H1 (cell line): ENCODE results near the gene ST8SIA5. TPM values are rescaled to one million over a fixed set of nuclear protein-coding genes. Genes with fewer than 3 reads are reported as not detected.

ENCODE experiments used
- CTCF ChIA-PET: fragments of 300-600 bp; sonication (Branson Sonifier 250); formaldehyde crosslinking; loops from one replicate; lab custom pipeline; 2021; ENCODE audit not compliant: partially characterized antibody; lab: Charles Lee
- POLR2A ChIA-PET: fragments of 300-600 bp; sonication (Branson Sonifier 250); formaldehyde crosslinking; loops from one replicate; lab custom pipeline; 2021; ENCODE audit warnings: inconsistent platforms; ENCODE audit not compliant: partially characterized antibody; lab: Charles Lee
- DNase-seq, 2 experiments: peaks; one replicate each; pipeline versions ENCODE4 v3.0.0 to v3.0.0-alpha.2; 2010 to 2022; ENCODE audit warnings: low spot score in 2 of 2, low read depth in 1 of 2, mixed read lengths in 1 of 2
- FAIRE-seq: peaks from 2 replicates; lab custom pipeline; 2011; peaks lifted over from hg19 to GRCh38; lab: Jason Lieb, UNC
- H2AFZ ChIP-seq: 2 replicates; pipeline ENCODE4 v1.8.1; 2012; ENCODE audit warnings: low read length, inconsistent platforms
- H2AK5ac ChIP-seq: 2 replicates; pipeline ENCODE4 v1.6.1; 2013; ENCODE audit warnings: low read depth, low read length
- H2BK120ac ChIP-seq: replicated peaks from 2 replicates; pipeline ENCODE3; 2013; ENCODE audit warnings: low read depth, low read length, inconsistent platforms
- H2BK12ac ChIP-seq: 2 replicates; pipeline ENCODE4 v1.6.1; 2013; ENCODE audit warnings: low read depth, low read length
- H2BK15ac ChIP-seq: 2 replicates; pipeline ENCODE4 v1.6.1; 2013; ENCODE audit warnings: low read length
- H2BK20ac ChIP-seq: 2 replicates; pipeline ENCODE4 v1.6.1; 2013; ENCODE audit warnings: low read length
- H2BK5ac ChIP-seq: 2 replicates; pipeline ENCODE4 v1.6.1; 2013; ENCODE audit warnings: low read depth, low read length
- H3K14ac ChIP-seq: 2 replicates; pipeline ENCODE4 v1.6.1; 2013; ENCODE audit warnings: inconsistent platforms; ENCODE audit not compliant: insufficient read length
- H3K18ac ChIP-seq: 2 replicates; pipeline ENCODE4 v1.6.1; 2013; ENCODE audit warnings: low read length; ENCODE audit errors: extremely low read depth
- H3K23ac ChIP-seq: 2 replicates; pipeline ENCODE4 v1.6.1; 2013; ENCODE audit warnings: inconsistent platforms; ENCODE audit not compliant: insufficient read length
- H3K23me2 ChIP-seq: 2 replicates; pipeline ENCODE4 v1.6.1; 2013; ENCODE audit warnings: low read depth, low read length
- H3K27ac ChIP-seq: 2 replicates; pipeline ENCODE4 v1.6.1; 2011; ENCODE audit warnings: low read depth, low read length, inconsistent platforms
- H3K27me3 ChIP-seq, 4 experiments: replicated peaks in 1 of 4; 1 replicate in 1 of 4; 2 replicates in 3 of 4; pipeline versions ENCODE4 v1.6.1 to v1.8.1; 2011 to 2013; ENCODE audit warnings: low read length in 3 of 4, mild to moderate bottlenecking in 3 of 4, inconsistent platforms in 2 of 4, mixed read lengths in 2 of 4, moderate library complexity in 1 of 4; ENCODE audit not compliant: control insufficient read depth in 3 of 4, insufficient read depth in 3 of 4; ENCODE audit errors: extremely low read depth in 1 of 4
- H3K36me3 ChIP-seq, 4 experiments: 2 replicates each; pipeline versions ENCODE4 v1.6.1 to v1.8.1; 2011 to 2013; ENCODE audit warnings: mild to moderate bottlenecking in 4 of 4, low read length in 3 of 4, moderate library complexity in 2 of 4, control low read depth in 1 of 4, inconsistent platforms in 1 of 4; ENCODE audit not compliant: insufficient read depth in 4 of 4, control insufficient read depth in 2 of 4
- H3K4ac ChIP-seq: replicated peaks from 2 replicates; pipeline ENCODE3; 2013; ENCODE audit warnings: low read length, low read depth, mixed read lengths, inconsistent platforms; ENCODE audit not compliant: insufficient read length
- H3K4me1 ChIP-seq, 4 experiments: replicated peaks in 1 of 4; 1 replicate in 1 of 4; 2 replicates in 3 of 4; pipeline versions ENCODE4 v1.6.1 to v1.8.1; 2011 to 2013; ENCODE audit warnings: low read length in 3 of 4, inconsistent platforms in 2 of 4, mixed read lengths in 1 of 4; ENCODE audit not compliant: insufficient read depth in 4 of 4, control insufficient read depth in 3 of 4
- H3K4me2 ChIP-seq, 2 experiments: 2 replicates each; pipeline versions ENCODE4 v1.6.1 to v1.8.1; 2011 to 2013; ENCODE audit warnings: low read depth in 2 of 2, low read length in 2 of 2, control low read depth in 1 of 2, inconsistent platforms in 1 of 2, mild to moderate bottlenecking in 1 of 2; ENCODE audit not compliant: insufficient read depth in 1 of 2
- H3K4me3 ChIP-seq, 4 experiments: fragments of 200-600, 300-600 bp in 1 of 4; sonication (generic), shearing (Covaris generic), sonication (Bioruptor Twin) in 1 of 4; 2 replicates each; pipeline versions ENCODE4 v1.5.1 to v1.8.1; 2011 to 2016; ENCODE audit warnings: low read length in 4 of 4, low read depth in 3 of 4, control low read depth in 2 of 4, inconsistent platforms in 2 of 4, mild to moderate bottlenecking in 2 of 4, mixed read lengths in 1 of 4, moderate library complexity in 1 of 4; ENCODE audit not compliant: insufficient read depth in 2 of 4; ENCODE audit errors: extremely low read depth in 1 of 4
- H3K56ac ChIP-seq: replicated peaks from 2 replicates; pipeline ENCODE3; 2013; ENCODE audit warnings: low read depth, mild to moderate bottlenecking, mixed read lengths, low read length, inconsistent platforms; ENCODE audit not compliant: insufficient read length
- H3K79me1 ChIP-seq: 2 replicates; pipeline ENCODE4 v1.6.1; 2013; ENCODE audit warnings: low read depth, low read length, control low read depth
- H3K79me2 ChIP-seq, 2 experiments: 2 replicates each; pipeline versions ENCODE4 v1.6.1 to v1.8.1; 2012 to 2013; ENCODE audit warnings: low read length in 2 of 2, mild to moderate bottlenecking in 2 of 2, inconsistent platforms in 1 of 2; ENCODE audit not compliant: insufficient read depth in 2 of 2, control insufficient read depth in 1 of 2
- H3K9ac ChIP-seq, 4 experiments: replicated peaks in 1 of 4; 1 replicate in 1 of 4; 2 replicates in 3 of 4; pipeline versions ENCODE4 v1.6.1 to v1.8.1; 2011 to 2013; ENCODE audit warnings: low read depth in 3 of 4, low read length in 3 of 4, control low read depth in 2 of 4, mild to moderate bottlenecking in 2 of 4, moderate library complexity in 2 of 4, inconsistent platforms in 1 of 4; ENCODE audit errors: extremely low read depth in 1 of 4
- H3K9me3 ChIP-seq, 2 experiments: 2 replicates each; pipeline versions ENCODE4 v1.6.1 to v1.8.1; 2012 to 2013; ENCODE audit warnings: mild to moderate bottlenecking in 2 of 2, moderate library complexity in 2 of 2, control low read depth in 1 of 2, inconsistent platforms in 1 of 2, low read depth in 1 of 2, low read length in 1 of 2, mixed read lengths in 1 of 2; ENCODE audit not compliant: insufficient read depth in 2 of 2
- H4K20me1 ChIP-seq, 2 experiments: replicated peaks in 1 of 2; 2 replicates each; pipeline versions ENCODE3 to v1.8.1; 2011 to 2013; ENCODE audit warnings: inconsistent platforms in 2 of 2, low read length in 2 of 2, mild to moderate bottlenecking in 1 of 2; ENCODE audit not compliant: insufficient read depth in 2 of 2, control insufficient read depth in 1 of 2
- H4K5ac ChIP-seq: 2 replicates; pipeline ENCODE4 v1.6.1; 2013; ENCODE audit warnings: low read length, low read depth, mixed read lengths, inconsistent platforms; ENCODE audit not compliant: insufficient read length
- H4K8ac ChIP-seq: 2 replicates; pipeline ENCODE4 v1.8.0; 2013; ENCODE audit warnings: mild to moderate bottlenecking, moderate library complexity, low read length, inconsistent platforms; ENCODE audit not compliant: insufficient read depth; ENCODE audit errors: extremely low read depth
- H4K91ac ChIP-seq: replicated peaks from 2 replicates; pipeline ENCODE3; 2013; ENCODE audit warnings: low read length, mixed read lengths, inconsistent platforms; ENCODE audit not compliant: insufficient read length
- ASH2L ChIP-seq: fragments of 200-600, 300-600 bp; sonication (generic); IDR thresholded peaks from one replicate; pipeline ENCODE4 v1.7.1; 2017; ENCODE audit warnings: low read length
- EP300 ChIP-seq, 2 experiments: IDR thresholded peaks; 1 replicate in 1 of 2; 2 replicates in 1 of 2; pipeline ENCODE4 v1.6.1; 2011 to 2012; ENCODE audit warnings: low read depth in 2 of 2, low read length in 2 of 2, mild to moderate bottlenecking in 2 of 2, borderline replicate concordance in 1 of 2, inconsistent platforms in 1 of 2, moderate library complexity in 1 of 2
- EZH2 ChIP-seq: fragments of 200-600 bp; sonication (generic); IDR thresholded peaks from 2 replicates; pipeline ENCODE4 v1.7.1; 2012; ENCODE audit warnings: low read depth, mild to moderate bottlenecking, moderate library complexity, low read length, inconsistent platforms; ENCODE audit not compliant: severe bottlenecking
- JUN ChIP-seq: IDR thresholded peaks from 2 replicates; pipeline ENCODE4 v1.6.1; 2011; ENCODE audit warnings: low read depth, mild to moderate bottlenecking, improper control_type of control experiment, low read length
- RAD21 ChIP-seq, 2 experiments: IDR thresholded peaks in 1 of 2; conservative IDR thresholded peaks in 1 of 2; 2 replicates each; pipeline ENCODE4 v1.6.1; 2011; ENCODE audit warnings: low read depth in 2 of 2, low read length in 2 of 2, improper control_type of control experiment in 1 of 2, inconsistent platforms in 1 of 2, mild to moderate bottlenecking in 1 of 2, moderate library complexity in 1 of 2
- SAP30 ChIP-seq: fragments of 300-600 bp; sonication (generic); IDR thresholded peaks from 2 replicates; pipeline ENCODE4 v1.7.1; 2012; ENCODE audit warnings: low read length, moderate library complexity, mild to moderate bottlenecking, inconsistent platforms; ENCODE audit not compliant: insufficient read depth, insufficient replicate concordance
- SIRT6 ChIP-seq: IDR thresholded peaks from one replicate; pipeline ENCODE4 v1.7.1; 2012; ENCODE audit warnings: low read length, inconsistent platforms
- SP1 ChIP-seq: IDR thresholded peaks from 2 replicates; pipeline ENCODE4 v1.6.1; 2011; ENCODE audit warnings: low read depth, low read length
- SUZ12 ChIP-seq: fragments of 200-600 bp; sonication (generic); IDR thresholded peaks from 2 replicates; pipeline ENCODE4 v1.6.1; 2012; ENCODE audit warnings: mild to moderate bottlenecking, inconsistent platforms, low read length, moderate library complexity, mixed read lengths
- ZNF274 ChIP-seq: IDR thresholded peaks from 2 replicates; pipeline ENCODE4 v1.7.0; 2012; ENCODE audit warnings: low read length, borderline replicate concordance; ENCODE audit errors: extremely low read depth
- WGBS, 2 experiments: shearing (Covaris generic) in 1 of 2; methylation state at CpG; one replicate each; pipeline versions ENCODE4 v1.1.6 to v1.1.7; 2013 to 2015; ENCODE audit warnings: low lambda C conversion rate in 2 of 2, mixed read lengths in 2 of 2, inconsistent platforms in 1 of 2, low coverage in 1 of 2, missing lambda C conversion rate in 1 of 2; ENCODE audit not compliant: insufficient replicate concordance in 2 of 2, insufficient coverage in 1 of 2, insufficient read length in 1 of 2; ENCODE audit errors: extremely low coverage in 1 of 2, missing lambda C conversion rate in 1 of 2; 5-methylcytosine and 5-hydroxymethylcytosine counted together
- polyA plus RNA-seq, 7 experiments: library from polyadenylated mRNA; depleted of rRNA in 3 of 7; stranded (reverse) in 5 of 7; unstranded in 2 of 7; fragments of >200 nt in 5 of 7; fragments of 200-250 nt in 2 of 7; gene quantifications; 1 replicate in 5 of 7; 2 replicates in 1 of 7; 4 replicates in 1 of 7; pipeline versions ENCODE4 v1.2.1 to v1.2.3, GENCODE V29; 2011 to 2013; ENCODE audit warnings: missing spikeins in 2 of 7, mixed read lengths in 2 of 7
- total RNA-seq: library from RNA; stranded (reverse); fragmentation: NEBNext Ultra II Directional; extraction: Animal tissue kit (Norgen Biotek cat#: 25700); gene quantifications from 2 replicates; pipeline ENCODE4 v1.2.1, GENCODE V29; 2021
- TF ChIP-seq, protein P1 (sequence below): IDR thresholded peaks from 2 replicates; pipeline ENCODE4 v1.6.1; 2012; ENCODE audit warnings: inconsistent platforms

Gene ST8SIA5
- total and polyA plus RNA-seq, 2 of the 8 experiments (the other 6 are each of a cell fraction or from before 2014, with no cell fraction given) = 2.4 to 6.3 TPM

DNA sequence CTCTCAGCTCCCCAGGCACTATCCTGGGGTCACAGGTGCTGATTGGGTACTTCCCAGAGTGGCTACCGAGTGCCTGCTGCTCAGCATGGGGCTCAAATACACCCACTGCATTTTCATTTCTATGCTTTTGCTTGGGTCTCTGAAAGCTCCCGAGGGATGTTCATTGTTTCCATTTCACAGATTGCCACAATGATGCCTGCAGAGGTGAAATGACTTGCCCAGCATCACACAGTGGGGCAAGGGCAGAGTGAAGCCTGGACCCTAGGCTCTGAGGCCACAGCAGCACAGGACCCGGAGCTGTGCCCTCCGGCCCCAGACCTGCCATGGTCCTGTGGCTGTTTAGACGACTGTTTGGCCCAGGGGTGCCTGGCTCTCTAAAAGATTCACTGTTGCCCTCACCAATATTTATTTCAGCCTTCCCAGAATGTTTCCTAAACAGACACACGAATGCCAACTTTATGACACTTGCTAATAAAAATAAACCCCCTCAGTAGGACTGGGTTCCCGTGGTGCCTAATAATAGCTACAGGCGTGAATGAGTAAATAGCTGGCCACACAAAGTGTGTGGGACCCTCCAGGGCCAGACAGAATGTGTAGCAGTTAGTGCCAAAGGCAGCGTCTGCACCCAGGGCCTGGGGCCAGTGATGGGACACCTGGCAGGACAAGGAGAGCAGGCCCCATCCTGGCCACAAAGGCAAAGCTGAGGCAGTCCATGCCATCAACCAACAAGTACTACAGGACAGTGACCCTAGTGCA, 11.5 kb upstream of the ST8SIA5 start:
- no peak overlapping the region for H2BK20ac ChIP-seq
- no peak overlapping the region for H3K14ac ChIP-seq
- H3K4ac ChIP-seq = no peak overlapping the region
- 0 out of 2 replicates have a peak overlapping the region, but pooled peaks have one; percentile 12 for H2BK15ac ChIP-seq
- no peaks in the 10 kb centered on the region for H3K79me1 ChIP-seq
- no peaks in the 10 kb centered on the region for H3K9me3 ChIP-seq
- no peaks in the 10 kb centered on the region for H3K79me2 ChIP-seq
- FAIRE-seq = no peak
- H3K27ac ChIP-seq = no peak overlapping the region
- H4K20me1 ChIP-seq = no peaks in the 10 kb centered on the region
- WGBS, 2 experiments = 73% methylated on average over 9 of the region's 9 CpGs; no CpG with 5 or more reads in 1 of the 2 experiments
- no peak overlapping the region for H2AK5ac ChIP-seq
- H2AFZ ChIP-seq = no peak overlapping the region
- no peaks in the 10 kb centered on the region for H3K23me2 ChIP-seq
- no peak overlapping the region; the same call in 1 of the 2 replicates for H2BK5ac ChIP-seq
- H3K18ac ChIP-seq = no peak overlapping the region
- H3K23ac ChIP-seq = no peak overlapping the region
- H4K8ac ChIP-seq = no peak overlapping the region
- H3K36me3 ChIP-seq = no peaks in the 10 kb centered on the region
- no peak overlapping the region; a peak in 1 of 4 replicates for H3K4me2 ChIP-seq
- no peak overlapping the region for H3K56ac ChIP-seq
- POLR2A ChIA-PET = interaction anchor here (1.1 kb wide), 1 partner anchor 150 kb away, joined by 3 read pairs; no protein-coding TSS in a partner anchor
- no peaks in the 10 kb centered on the region for H3K27me3 ChIP-seq
- no peak overlapping the region for H2BK12ac ChIP-seq
- CTCF ChIA-PET = interaction anchor here (1.4 kb wide), 1 partner anchor 25 kb away, joined by 5 read pairs; no protein-coding TSS in a partner anchor
- DNase-seq = no peak
- H2BK120ac ChIP-seq = no peak overlapping the region
- no peak overlapping the region for H4K91ac ChIP-seq
- no peak overlapping the region for H3K4me3 ChIP-seq
- peaks cover 4 to 16% (median 8%) of the 10 kb centered on the region in 4 experiments; a peak in 6 of 7 replicates for H3K4me1 ChIP-seq
- no peak overlapping the region for H3K9ac ChIP-seq
- H4K5ac ChIP-seq = no peak overlapping the region
- no peak for TF ChIP-seq SUZ12
- TF ChIP-seq, protein P1, sequence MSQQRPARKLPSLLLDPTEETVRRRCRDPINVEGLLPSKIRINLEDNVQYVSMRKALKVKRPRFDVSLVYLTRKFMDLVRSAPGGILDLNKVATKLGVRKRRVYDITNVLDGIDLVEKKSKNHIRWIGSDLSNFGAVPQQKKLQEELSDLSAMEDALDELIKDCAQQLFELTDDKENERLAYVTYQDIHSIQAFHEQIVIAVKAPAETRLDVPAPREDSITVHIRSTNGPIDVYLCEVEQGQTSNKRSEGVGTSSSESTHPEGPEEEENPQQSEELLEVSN = no peak
- TF ChIP-seq EP300 (IDR thresholded peaks at IDR 0.05; ENCODE audit: borderline replicate concordance in 1 of 2, low read depth in 2 of 2, low read length in 2 of 2) = no peak
- TF ChIP-seq ZNF274 = no peak
- no peak for TF ChIP-seq JUN
- TF ChIP-seq EZH2 = no peak
- no peak for TF ChIP-seq RAD21 (IDR thresholded peaks at IDR 0.05 in 1 of 2, conservative IDR thresholded peaks at IDR 0.05 in 1 of 2; ENCODE audit: low read depth in 2 of 2, low read length in 2 of 2)
- no peak for TF ChIP-seq SP1
- no peak for TF ChIP-seq SIRT6
- TF ChIP-seq ASH2L = no peak
- no peak for TF ChIP-seq SAP30
